Activated CD4-positive, alpha-beta T cell treated with anti-CD3 and anti-CD28 coated beads, Interleukin-2, amount 50 U/mL, for 4 hours (primary cell): ENCODE data around the gene ICA1.
"Not testable (repeated sequence)": the region's sequence is repeated elsewhere in the genome, so short reads cannot be mapped to it uniquely, and the experiment has no call there.

Source experiments
- DNase-seq, 2 experiments: peaks; one replicate each; pipeline ENCODE4 v3.0.0-alpha.2; 2020

Gene ICA1

DNA sequence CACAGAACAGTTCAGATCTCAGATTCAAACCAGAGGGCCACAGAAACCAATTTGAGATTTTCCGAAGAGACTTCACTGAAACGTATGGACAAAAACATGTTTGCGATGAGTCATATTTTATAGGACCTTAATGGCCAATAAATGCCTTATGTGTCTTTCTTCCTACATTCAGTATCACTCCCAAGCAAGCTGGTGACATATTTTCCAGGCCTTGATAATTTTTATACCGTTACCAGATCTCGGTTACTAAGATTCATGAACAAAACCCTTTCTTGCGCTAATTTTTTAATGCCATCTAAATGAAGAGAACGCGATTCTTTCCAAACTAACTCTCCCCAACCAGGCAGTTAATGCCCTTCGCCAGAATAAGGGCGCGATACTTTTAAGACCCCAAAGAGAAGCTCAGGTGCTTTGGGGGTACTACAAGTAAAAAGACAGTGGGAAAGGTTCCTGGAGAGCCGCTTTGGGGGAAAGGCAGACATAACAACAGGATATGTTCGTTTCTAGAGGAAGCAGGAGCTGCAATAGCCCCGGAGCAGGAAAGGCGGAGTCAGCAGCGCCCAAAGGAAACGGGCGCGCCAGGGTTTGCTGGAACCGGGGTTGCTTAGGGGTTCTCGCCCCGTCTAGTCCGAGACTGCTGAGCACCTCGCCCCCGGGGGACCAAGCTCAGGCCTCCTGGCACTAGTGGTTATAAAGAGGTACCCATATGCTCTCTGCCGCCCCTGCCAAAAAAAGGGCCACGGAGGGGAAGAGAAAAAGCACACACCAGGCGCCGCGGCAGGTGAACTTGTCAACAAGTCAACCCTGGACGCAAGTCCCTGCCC, 884 bp downstream of the ICA1 start:
- DNase-seq: no peak

DNA sequence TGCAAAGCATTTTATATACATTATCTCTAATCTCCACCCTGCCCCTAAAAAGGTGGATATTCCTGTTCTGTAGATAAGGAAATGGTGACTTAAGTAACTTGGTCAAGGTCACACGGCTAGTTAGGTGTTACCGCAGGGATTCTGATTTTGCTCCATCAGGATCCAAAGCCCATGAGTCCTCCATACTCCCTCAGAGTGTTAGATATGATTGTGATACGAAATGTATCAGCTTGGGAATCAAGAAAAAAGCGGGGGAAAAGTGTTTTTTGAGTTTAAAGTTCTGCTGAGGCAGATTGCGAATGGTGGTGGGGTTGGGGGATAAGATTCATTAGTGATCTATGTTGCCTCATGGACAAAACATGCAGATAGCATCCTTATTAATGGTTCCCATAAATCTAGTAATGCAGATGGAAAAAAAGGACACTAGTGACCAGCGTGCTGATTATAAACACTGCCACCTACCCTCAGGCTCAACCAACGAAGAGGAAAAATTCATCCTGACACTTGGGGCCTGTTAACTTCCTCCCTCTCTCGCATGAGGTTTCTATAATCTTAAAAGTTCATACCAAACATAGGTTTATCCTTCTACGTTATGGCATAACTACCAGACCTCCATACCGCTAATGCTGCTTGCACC, 2.3 kb downstream of the ICA1 start:
- no peak for DNase-seq

DNA sequence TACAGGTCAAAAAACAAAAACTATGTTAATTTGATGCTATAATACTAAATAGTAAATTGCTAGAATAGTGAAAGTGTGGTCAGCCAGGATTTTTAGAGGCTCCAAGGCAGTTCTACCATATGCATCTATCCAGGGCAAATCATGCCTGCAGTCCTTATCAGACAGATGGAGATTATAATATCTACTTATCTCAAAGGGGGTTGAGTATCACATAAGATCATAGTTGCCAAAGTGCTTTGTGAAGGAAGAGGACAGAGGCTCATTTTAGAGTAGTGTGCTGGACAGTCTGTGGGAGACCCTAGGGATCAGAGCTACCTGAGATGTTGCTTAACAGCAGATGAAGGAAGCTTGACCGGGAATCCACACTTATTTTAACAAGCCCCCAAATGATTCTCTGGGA, 3.2 kb downstream of the ICA1 start:
- no peak for DNase-seq

DNA sequence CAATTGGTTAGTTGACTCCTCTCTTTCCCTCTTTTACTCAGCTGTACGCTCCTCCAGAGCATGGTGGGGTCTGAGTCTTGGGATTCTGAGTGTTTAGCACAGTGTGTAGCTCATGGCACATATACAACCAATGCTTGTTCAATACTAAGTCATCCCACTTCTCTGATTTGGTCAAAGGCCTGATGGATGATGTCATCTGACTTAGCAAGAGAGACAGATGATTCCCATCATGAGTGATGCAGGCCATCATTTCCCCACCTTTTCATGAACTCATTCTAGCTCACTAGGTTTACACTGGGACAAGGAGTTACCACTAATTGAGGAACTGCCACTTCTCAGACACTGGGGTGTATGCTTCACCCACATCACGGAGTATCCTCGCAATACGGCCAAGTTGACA, 3.8 kb downstream of the ICA1 start:
- no peak for DNase-seq

DNA sequence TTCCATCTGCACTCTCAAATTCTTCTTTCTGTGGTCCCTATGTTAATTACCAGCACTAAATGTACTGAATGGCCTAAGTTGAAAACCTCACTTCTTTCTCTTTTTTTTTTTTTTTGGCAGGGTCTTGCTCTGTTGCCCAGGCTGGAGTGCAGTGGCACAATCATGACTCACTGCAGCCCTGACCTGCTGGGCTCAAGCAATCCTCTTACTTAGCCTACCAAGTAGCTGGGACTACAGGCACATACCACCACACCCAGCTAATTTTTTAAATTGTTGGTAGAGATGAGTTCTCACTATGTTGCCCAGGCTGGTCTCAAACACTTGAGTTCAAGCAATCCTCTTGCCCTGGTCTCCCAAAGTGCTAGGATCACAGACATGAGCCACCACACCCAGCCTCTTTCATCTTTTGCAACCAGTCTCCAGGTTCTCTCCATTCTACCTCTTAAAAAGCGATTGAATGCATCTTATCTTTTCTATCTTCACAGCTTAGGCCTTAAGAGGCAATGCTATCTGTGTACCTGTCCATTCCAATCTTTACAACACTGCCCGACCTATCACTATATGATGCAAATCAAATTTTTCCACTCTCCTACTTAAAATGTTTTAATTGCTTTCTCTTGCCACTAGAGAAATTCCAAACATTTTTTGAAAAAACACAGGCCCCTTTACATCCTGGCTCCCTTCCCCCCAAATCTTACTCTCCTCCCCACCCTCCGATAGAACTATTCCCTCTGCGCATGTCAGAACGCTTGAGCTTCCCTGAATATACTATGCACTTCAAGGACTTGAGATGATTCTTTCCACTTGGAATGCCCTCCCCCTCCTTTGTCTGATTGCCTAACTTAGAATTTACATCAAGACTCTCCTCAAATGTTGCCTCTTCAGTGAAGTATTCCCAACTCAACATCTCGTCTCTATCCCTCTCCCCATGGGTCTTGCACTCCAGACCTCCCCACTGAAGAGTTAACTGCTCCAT, 6.0 kb downstream of the ICA1 start:
- DNase-seq: no peak

DNA sequence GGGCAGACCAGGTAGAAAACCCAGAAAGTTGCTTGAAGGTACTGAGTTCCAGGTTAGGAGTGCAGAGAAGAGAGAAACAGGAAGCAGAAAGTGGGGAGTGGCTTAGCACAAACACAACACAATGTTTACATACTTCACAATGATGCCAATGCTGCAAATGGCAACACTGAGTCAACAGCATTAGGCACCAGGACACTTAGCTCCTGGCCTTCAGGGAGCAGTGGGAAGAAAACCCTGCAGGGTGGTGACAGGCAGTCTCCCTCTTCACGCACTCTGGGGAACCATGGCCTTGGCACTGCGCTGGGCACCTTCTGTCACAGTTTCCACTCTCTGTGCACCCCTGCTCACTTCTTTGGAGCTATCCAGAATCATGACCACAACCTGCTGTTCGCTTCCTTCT, 7.3 kb downstream of the ICA1 start:
- no peak for DNase-seq

DNA sequence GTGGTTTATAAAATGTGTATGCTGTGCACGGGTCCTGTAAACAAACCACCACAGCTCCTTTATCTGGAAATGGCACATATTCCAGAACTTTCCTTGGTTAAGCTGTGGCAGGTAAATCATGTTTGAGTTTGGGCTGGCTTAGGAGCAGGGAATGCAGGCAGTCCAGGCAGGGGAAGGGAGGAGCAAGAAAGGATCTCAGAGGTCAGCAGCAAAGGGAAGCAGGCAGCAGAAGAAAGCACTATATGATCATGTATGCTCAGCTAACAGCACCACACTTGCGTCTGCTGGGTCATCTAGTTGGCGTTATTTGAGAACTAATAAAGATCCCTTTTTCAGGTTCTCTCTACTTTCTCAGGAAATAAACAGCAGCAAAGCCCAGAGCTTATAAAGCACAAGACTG, 7.8 kb downstream of the ICA1 start:
- DNase-seq: no peak

DNA sequence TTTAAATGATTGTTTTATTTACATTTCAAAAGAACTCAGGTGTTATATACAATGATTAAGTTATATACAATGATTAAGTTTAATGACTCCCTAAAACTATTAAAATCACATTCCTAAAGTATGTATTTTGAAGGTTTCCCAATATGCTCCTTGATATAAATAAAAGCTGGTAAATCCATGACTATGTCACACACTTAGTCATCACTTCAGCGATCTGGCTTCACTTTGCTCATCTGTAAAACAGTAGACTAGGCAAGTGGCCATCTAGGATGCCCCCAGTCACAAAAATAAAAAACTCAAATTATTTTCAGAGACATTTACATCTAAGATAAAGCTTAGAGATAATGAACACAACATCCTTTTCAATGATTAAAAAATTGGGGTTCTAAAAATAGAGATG, 10.8 kb downstream of the ICA1 start:
- DNase-seq: no peak

DNA sequence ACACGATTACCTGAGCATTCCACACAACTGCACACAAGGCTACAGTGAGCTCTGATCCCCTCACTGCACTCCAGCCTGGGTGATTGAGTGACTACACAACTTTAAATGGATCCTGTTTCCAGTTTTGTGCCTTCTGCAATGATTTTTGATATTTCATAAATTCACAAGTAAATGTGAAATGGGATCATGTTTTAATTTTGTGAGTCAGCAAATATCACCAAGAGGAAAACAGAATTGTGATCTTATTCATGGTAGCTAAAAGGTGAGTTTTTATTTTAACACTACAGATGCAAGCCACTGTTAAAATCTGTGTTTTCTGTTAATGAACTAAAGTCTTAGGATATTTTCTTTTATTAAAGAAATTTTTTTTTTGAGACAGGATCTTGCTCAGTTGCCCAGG, 11.4 kb downstream of the ICA1 start:
- no peak for DNase-seq

DNA sequence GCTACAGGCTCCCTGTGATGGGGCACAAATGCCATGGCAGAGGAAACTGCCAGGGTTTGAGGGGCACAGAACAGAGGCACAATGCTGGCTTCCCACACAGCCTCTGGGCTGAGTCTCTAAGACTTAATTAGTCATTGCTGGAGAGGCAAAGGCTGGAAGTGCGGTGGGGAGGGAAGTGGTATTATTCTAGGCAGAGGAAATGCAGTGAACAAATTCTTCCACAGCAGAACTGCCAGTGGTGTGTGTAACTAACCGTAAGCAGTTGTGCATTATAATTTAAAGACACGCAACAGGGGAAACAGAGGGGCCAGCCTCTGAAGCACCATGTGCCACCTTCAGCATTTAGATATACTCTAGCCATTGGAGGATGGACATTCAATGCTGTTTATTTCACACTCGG, 12.8 kb downstream of the ICA1 start:
- no peak for DNase-seq

DNA sequence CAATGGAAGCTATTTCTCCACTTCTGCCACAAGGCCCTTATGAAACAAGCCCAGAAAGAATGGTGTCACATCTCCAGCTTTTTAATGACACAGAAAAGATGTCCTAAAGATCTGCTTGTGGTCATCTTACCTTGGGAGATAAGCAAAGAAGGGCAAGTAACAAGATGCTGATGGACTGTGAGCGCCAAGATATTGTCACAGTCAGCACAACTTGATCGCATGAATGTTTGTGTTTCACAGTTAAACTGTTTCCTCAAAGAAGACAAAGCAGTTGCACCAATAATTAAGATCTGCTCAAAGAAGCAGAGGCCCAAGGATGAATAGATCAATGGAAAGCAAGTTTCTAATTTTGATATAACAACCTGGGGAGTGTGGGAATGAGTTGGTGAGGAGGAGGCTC, 15.9 kb downstream of the ICA1 start:
- DNase-seq: no peak

DNA sequence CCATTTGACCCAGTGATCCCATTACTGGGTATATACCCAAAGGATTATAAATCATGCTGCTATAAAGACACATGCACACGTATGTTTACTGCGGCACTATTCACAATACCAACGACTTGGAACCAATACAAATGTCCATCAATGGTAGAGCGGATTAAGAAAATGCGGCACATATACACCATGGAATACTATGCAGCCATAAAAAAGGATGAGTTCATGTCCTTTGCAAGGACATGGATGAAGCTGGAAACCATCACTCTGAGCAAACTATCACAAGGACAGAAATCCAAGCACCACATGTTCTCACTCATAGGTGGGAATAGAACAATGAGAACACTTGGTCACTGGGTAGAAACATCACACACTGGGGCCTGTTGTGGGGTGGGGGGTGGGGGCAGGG, 16.9 kb downstream of the ICA1 start:
- DNase-seq: not testable (repeated sequence)

DNA sequence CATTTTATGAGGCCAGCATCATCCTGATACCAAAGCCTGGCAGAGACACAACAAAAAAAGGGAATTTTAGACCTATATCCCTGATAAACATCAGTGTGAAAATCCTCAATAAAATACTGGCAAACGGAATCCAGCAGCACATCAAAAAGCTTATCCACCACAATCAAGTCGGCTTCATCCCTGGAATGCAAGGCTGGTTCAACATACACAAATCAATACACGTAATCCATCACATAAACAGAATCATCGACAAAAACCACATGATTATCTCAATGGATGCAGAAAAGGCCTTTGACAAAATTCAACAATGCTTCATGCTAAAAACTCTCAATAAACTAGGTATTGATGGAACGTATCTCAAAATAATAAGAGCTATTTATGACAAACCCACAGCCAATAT, 18.9 kb downstream of the ICA1 start:
- DNase-seq: not testable (repeated sequence)

DNA sequence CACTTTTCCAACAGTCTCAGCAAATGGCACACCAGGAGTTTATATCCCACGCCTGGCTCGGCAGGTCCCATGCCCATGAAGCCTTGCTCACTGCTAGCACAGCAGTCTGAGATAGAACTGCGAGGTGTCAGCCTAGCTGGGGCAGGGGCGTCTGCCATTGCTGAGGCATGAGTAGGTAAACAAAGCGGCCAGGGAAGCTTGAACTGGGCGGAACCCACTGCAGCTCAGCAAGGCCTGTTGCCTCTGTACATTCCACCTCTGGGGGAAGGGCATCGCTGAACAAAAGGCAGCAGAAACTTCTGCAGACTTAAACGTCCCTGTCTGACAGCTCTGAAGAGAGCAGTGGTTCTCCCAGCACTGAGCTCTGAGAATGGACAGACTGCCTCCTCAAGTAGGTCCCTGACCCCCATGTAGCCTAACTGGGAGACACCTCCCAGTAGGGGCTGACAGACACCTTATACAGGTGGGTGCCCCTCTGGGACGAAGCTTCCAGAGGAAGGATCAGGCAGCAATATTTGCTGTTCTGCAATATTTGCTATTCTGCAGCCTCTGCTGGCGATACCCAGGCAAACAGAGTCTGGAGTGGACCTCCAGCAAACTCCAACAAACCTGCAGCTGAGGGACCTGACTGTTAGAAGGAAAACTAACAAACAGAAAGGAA, 22.1 kb downstream of the ICA1 start:
- not testable (repeated sequence) for DNase-seq

DNA sequence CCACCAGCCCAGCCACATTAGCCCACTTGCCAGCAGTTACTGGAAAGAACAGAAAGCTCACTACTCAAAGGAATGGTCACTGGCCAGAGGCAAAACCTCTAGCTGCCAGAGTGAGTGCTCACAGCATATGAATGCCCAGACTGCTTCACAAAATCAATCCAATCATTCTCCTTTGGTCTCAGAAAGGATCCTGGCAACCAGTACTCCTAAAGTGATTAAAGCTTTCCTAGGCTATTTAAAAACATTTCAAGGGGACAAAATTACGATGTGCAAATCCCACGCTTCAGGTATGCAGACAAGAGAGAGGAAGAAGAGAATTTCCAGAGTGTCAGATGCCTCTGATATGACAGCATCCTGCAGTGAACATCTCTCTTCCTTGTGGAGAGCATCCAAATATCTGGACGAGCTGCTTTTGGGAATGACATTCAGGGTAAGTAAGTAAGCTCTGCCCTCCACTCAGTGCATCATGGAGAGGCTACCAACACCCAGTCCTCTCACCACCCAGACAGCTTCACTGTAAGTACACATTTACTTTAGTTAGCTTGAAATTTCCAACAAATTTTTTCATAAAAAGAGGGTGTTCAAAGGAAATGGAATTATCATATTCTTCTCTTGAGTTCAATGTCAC, 25.1 kb downstream of the ICA1 start:
- no peak for DNase-seq

DNA sequence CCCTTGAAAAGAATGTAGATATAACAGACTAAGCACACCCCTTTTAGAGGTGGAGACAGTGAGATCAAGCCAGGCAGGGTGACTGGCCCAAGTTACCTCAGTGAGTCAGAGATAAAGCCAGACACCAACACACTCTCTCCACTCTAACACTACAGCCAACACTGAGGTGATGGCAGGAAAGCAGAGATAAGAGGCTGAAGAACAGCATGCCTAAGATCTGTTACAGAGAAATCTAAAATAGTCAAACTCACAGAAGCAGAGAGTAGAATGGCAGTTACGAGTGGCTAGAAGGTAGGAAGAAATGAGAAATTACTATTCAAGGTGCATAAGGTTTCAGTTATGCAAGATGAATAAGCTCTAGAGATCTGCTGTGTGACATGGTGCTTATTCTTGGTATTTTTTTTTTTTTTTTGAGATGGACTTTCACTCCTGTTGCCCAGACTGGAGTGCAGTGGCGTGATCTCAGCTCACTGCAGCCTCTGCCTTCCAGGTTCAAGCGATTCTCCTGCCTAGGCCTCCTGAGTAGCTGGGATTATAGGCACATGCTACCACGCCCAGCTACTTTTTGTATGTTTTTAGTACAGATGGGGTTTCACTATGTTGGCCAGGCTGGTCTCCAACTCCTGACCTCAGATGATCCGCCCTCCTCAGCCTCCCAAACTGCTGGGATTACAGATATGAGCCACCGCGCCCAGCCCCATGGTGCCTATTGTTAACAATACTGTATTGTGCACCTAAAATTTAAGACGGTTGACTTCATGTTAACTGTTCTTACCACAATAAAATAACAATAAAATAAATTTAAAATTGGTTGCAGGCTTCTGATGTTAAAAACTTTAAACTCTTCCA, 28.7 kb downstream of the ICA1 start:
- DNase-seq: no peak

DNA sequence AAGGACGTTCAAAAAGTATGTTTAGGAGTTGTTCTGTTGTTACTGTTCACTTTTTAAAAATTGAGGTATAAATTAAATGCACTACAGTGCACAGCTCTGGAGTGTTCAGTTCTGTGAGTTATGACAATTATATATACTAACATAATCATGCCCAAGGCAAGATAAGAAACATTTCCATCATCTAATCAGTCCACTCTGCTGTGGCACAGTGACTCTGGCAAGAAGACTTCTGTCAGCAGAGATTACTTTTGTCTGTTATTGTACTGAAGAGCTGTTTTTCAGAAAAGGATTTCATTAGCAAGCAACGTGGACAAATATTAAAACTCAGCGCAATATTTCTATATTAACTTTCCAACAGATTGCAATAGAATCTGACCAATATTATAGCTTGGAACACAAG, 32.0 kb downstream of the ICA1 start:
- no peak for DNase-seq

DNA sequence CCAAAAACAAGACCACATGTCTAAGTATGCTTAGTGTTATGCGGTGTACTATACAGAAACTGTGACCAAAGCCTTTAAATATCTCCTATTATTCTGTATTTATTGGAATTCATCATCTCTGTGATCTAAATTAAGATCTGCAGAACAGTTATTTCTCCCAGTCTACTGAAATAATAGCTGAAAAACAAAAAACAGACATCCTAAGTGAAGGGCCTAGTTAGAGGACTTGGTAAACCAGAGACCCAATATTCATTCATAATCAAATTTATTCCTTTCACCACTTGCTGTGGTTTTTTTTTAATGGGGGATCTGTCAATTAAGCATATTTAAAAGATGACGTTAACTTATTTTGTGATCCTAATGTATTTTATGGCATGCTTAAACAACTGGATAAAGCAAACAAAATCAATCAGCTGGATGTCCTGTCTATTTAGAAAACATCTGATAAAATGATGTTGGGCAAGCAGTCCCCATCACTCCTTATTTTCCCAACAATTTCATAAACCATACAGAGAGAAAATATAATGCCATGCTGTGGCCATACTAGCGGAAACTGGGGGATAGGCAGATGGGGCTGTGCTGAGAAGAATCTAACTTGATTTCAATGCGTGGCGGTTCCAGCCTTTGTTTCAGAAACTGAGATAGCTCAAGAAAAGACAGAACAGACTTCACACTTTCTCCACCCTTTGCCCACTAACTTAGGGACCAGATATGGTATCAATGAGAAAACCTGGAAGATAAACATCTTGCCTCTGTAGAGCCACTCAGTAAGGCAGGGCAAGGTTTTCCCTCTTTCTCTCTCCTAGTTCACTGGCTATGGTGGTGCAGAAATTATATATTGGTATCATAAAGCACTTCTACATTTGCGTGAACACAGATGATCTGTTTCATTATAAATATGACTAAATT, 32.9 kb downstream of the ICA1 start:
- DNase-seq: no peak

DNA sequence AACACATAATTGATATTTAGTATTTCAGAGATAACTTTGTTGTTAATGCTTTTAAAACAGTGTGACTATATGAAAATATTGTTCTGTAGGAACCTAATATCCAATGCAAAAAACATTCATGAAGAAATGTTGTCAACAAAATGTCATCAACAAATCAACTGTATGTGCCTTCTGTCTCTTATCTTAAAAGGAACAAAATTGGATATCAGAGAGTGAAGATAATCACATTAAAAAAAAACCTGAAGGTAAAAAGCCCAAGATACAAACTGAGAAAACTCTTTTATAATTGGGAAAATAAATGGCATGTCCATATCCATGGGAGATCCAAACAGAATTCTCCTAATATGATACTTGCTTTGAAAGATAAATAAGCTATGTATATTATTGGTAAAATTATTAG, 33.9 kb downstream of the ICA1 start:
- DNase-seq: no peak

DNA sequence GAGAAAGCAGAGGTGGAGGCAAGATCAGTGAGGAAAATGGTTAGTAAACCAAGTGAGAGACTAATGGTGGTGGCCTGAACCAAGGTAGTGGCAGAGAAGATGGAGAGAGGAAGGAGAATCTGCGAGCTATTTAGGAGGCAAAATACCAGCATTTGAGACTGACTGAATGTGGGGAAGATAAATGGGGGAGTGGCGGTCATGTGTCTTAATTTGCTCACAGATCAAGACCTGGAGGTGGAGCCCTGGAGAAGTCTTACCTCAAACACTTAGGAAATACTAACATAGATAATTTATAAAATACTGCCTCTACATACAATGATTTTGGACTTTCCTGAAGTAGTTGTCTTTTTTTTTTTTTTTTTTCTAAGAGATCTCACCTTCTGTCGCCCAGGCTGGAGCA, 34.7 kb downstream of the ICA1 start:
- DNase-seq: no peak
